Stimulated activated CD8-positive, alpha-beta memory T cell treated with anti-CD3 and anti-CD28 coated beads, Interleukin-7, amount 100 ng/mL, for 48 hours (primary cell): Measurements from ENCODE around the gene SLC43A1.

Experiments
- DNase-seq, 2 donors: peaks; one replicate each; pipeline ENCODE4 v3.0.0-alpha.2; 2020; ENCODE audit warnings: low read depth in 1 of 2; ENCODE audit errors: extremely low read depth in 1 of 2

The SLC43A1 gene

GRCh38 chr11:57480409-57481137, 34.9 kb downstream of the SLC43A1 start:
- peak; percentile 40 to 64 for DNase-seq

- no peak for DNase-seq
Measured at GRCh38 chr11:57479911-57480310, 35.6 kb downstream of the SLC43A1 start.

GRCh38 chr11:57479021-57479663, 36.4 kb downstream of the SLC43A1 start:
- DNase-seq = no peak

- no peak for DNase-seq
Measured at GRCh38 chr11:57477507-57478189, 37.9 kb downstream of the SLC43A1 start.

- no peak for DNase-seq
Measured at GRCh38 chr11:57476757-57477506, 38.6 kb downstream of the SLC43A1 start.

- DNase-seq = no peak
Measured at GRCh38 chr11:57476047-57476756, 39.3 kb downstream of the SLC43A1 start.

GRCh38 chr11:57475671-57476046, 39.8 kb downstream of the SLC43A1 start:
- no peak for DNase-seq

- DNase-seq = no peak
Measured at GRCh38 chr11:57475191-57475590, 40.3 kb downstream of the SLC43A1 start.

GRCh38 chr11:57474803-57475115, 40.7 kb downstream of the SLC43A1 start:
- no peak for DNase-seq

GRCh38 chr11:57474017-57474802, 41.3 kb downstream of the SLC43A1 start:
- DNase-seq = no peak

- no peak for DNase-seq
Measured at GRCh38 chr11:57473285-57473841, 42.1 kb downstream of the SLC43A1 start.

- no peak for DNase-seq
Measured at GRCh38 chr11:57471496-57471895, 44.0 kb downstream of the SLC43A1 start.

- DNase-seq = no peak
Measured at GRCh38 chr11:57469268-57469667, 46.2 kb downstream of the SLC43A1 start.

GRCh38 chr11:57468276-57468675, 47.2 kb downstream of the SLC43A1 start:
- no peak for DNase-seq

- no peak for DNase-seq
Measured at GRCh38 chr11:57467508-57468157, 47.9 kb downstream of the SLC43A1 start.

GRCh38 chr11:57466680-57467079, 48.8 kb downstream of the SLC43A1 start:
- DNase-seq = no peak

GRCh38 chr11:57464539-57465181, 50.8 kb downstream of the SLC43A1 start:
- DNase-seq = no peak

- no peak for DNase-seq
Measured at GRCh38 chr11:57463671-57464538, 51.6 kb downstream of the SLC43A1 start.
